HCT116 (cell line): ENCODE data around the gene MAP3K4. TPM values are rescaled to one million over a fixed set of nuclear protein-coding genes. Genes with fewer than 3 reads are reported as not detected.

ENCODE experiments used
- ATAC-seq: fragments of 200-7000 bp; cut with Tn5 transposase; 2 replicates; pipeline ENCODE4 v1.9.1; 2020; ENCODE audit warnings: mild to moderate bottlenecking, moderate library complexity
- BruUV-seq: library from RNA; stranded (reverse); fragments of 400-500 nt; replicated peaks from 2 replicates; lab custom pipeline; 2021; lab: Mats Ljungman, UMichigan
- CTCF ChIA-PET: fragments of 300-600 bp; sonication (Branson Sonifier 250); formaldehyde crosslinking; loops from one replicate; lab custom pipeline; 2021; ENCODE audit warnings: antibody characterized with exemption; lab: Charles Lee
- POLR2A ChIA-PET: fragments of 300-600, 350-600 bp; sonication (Branson Sonifier 250); formaldehyde crosslinking; loops from one replicate; lab custom pipeline; 2021; ENCODE audit warnings: antibody characterized with exemption; lab: Charles Lee
- RAD21 ChIA-PET, 2 experiments: fragments of 300-600 bp; sonication (Branson Sonifier 250); formaldehyde crosslinking; loops; one replicate each; lab custom pipeline; 2023; ENCODE audit warnings: low total read pairs in 2 of 2; ENCODE audit not compliant: uncharacterized antibody in 2 of 2, unreplicated experiment in 2 of 2, low non-redundant PET in 1 of 2; lab: Charles Lee
- DNase-seq: peaks from one replicate; pipeline ENCODE4 v3.0.0-alpha.2; 2010; ENCODE audit warnings: low read depth, low spot score
- H2AFZ ChIP-seq: fragments of 200-600 bp; shearing (Covaris generic), sonication (generic); 2 replicates; pipeline ENCODE4 v1.6.1; 2017; ENCODE audit warnings: low read depth, mixed run types, mixed read lengths, antibody characterized with exemption, low read length; ENCODE audit not compliant: poor library complexity, severe bottlenecking
- H3K27ac ChIP-seq: 2 replicates; pipeline ENCODE4 v1.5.1; 2012; ENCODE audit warnings: low read depth, low read length
- H3K27me3 ChIP-seq: fragments of 200-600 bp; sonication (generic); 2 replicates; pipeline ENCODE4 v1.6.1; 2016; ENCODE audit warnings: mixed run types, low read length, mixed read lengths; ENCODE audit not compliant: insufficient read depth
- H3K36me3 ChIP-seq, 2 experiments: fragments of 200-500 bp in 1 of 2; fragments of 200-600 bp in 1 of 2; sonication (Bioruptor generic) in 1 of 2; sonication (generic) in 1 of 2; 2 replicates each; pipeline versions ENCODE4 v1.5.1 to v1.6.1; 2014 to 2016; ENCODE audit warnings: low read length in 2 of 2, inconsistent platforms in 1 of 2, mixed read lengths in 1 of 2, mixed run types in 1 of 2; ENCODE audit not compliant: insufficient read depth in 2 of 2, control insufficient read depth in 1 of 2
- H3K4me1 ChIP-seq, 2 experiments: fragments of 200-600 bp in 1 of 2; sonication (generic) in 1 of 2; 2 replicates each; pipeline versions ENCODE4 v1.5.1 to v1.6.1; 2012 to 2017; ENCODE audit warnings: low read length in 2 of 2, inconsistent platforms in 1 of 2, mild to moderate bottlenecking in 1 of 2, mixed read lengths in 1 of 2, mixed run types in 1 of 2, moderate library complexity in 1 of 2; ENCODE audit not compliant: insufficient read depth in 2 of 2, control insufficient read depth in 1 of 2
- H3K4me2 ChIP-seq: fragments of 200-600 bp; sonication (generic); 2 replicates; pipeline ENCODE4 v1.6.1; 2017; ENCODE audit warnings: mixed run types, low read length, mixed read lengths
- H3K4me3 ChIP-seq, 2 experiments: fragments of 200-600 bp in 1 of 2; sonication (generic) in 1 of 2; replicated peaks in 1 of 2; 2 replicates each; pipeline ENCODE4 v1.5.1; 2011 to 2016; ENCODE audit warnings: low read length in 2 of 2, control low read depth in 1 of 2, low read depth in 1 of 2, mild to moderate bottlenecking in 1 of 2, mixed read lengths in 1 of 2, mixed run types in 1 of 2
- H3K79me2 ChIP-seq: fragments of 200-600 bp; sonication (generic); 2 replicates; pipeline ENCODE4 v1.6.1; 2017; ENCODE audit warnings: mild to moderate bottlenecking, mixed run types, low read length, moderate library complexity, mixed read lengths; ENCODE audit not compliant: insufficient read depth
- H3K9ac ChIP-seq: fragments of 200-600 bp; sonication (generic); 2 replicates; pipeline ENCODE4 v1.6.1; 2016; ENCODE audit warnings: low read length, mixed read lengths
- H3K9me2 ChIP-seq: fragments of 200-600 bp; sonication (generic), shearing (Covaris generic); 2 replicates; pipeline ENCODE4 v1.6.1; 2017; ENCODE audit warnings: mixed run types, mild to moderate bottlenecking, moderate library complexity; ENCODE audit not compliant: insufficient read depth
- H3K9me3 ChIP-seq, 2 experiments: fragments of 200-500 bp in 1 of 2; fragments of 200-600 bp in 1 of 2; sonication (Bioruptor generic) in 1 of 2; sonication (generic) in 1 of 2; 2 replicates each; pipeline ENCODE4 v1.6.1; 2014 to 2017; ENCODE audit warnings: low read length in 2 of 2, mixed read lengths in 2 of 2, inconsistent platforms in 1 of 2, low read depth in 1 of 2, mild to moderate bottlenecking in 1 of 2, mixed run types in 1 of 2, moderate library complexity in 1 of 2; ENCODE audit not compliant: control insufficient read depth in 1 of 2, insufficient read depth in 1 of 2
- H4K20me1 ChIP-seq: fragments of 200-600 bp; sonication (generic), shearing (Covaris generic); 2 replicates; pipeline ENCODE4 v1.6.1; 2017; ENCODE audit warnings: mixed run types, mild to moderate bottlenecking, moderate library complexity; ENCODE audit not compliant: insufficient read depth
- CBX3 ChIP-seq: IDR thresholded peaks from 2 replicates; pipeline ENCODE4 v1.6.1; 2012; ENCODE audit warnings: low read depth
- CEBPB ChIP-seq: IDR thresholded peaks from 2 replicates; pipeline ENCODE4 v1.6.1; 2012; ENCODE audit warnings: low read depth
- CTCF ChIP-seq, 3 experiments: fragments of 200-600 bp in 1 of 3; sonication (generic) in 1 of 3; IDR thresholded peaks in 2 of 3; conservative IDR thresholded peaks in 1 of 3; 2 replicates each; pipeline ENCODE4 v1.5.1; 2012 to 2017; ENCODE audit warnings: low read depth in 2 of 3, low read length in 2 of 3, antibody characterized with exemption in 1 of 3, borderline replicate concordance in 1 of 3, control low read depth in 1 of 3, mild to moderate bottlenecking in 1 of 3, mixed read lengths in 1 of 3, mixed run types in 1 of 3, moderate library complexity in 1 of 3; ENCODE audit not compliant: insufficient read depth in 1 of 3
- EZH2 ChIP-seq: fragments of 200-600 bp; sonication (generic); IDR thresholded peaks from 2 replicates; pipeline ENCODE4 v1.6.1; 2017; ENCODE audit warnings: antibody characterized with exemption, mixed run types
- EZH2phosphoT487 ChIP-seq: fragments of 200-600 bp; IDR thresholded peaks from 2 replicates; pipeline ENCODE4 v1.6.1; 2018; ENCODE audit warnings: antibody characterized with exemption, borderline replicate concordance
- POLR2AphosphoS5 ChIP-seq: IDR thresholded peaks from 2 replicates; pipeline ENCODE4 v1.6.1; 2011; ENCODE audit warnings: mild to moderate bottlenecking, low read depth, low read length, moderate library complexity
- RAD21 ChIP-seq: IDR thresholded peaks from 2 replicates; pipeline ENCODE4 v1.6.1; 2012; ENCODE audit warnings: low read depth, mild to moderate bottlenecking
- SP1 ChIP-seq: IDR thresholded peaks from 2 replicates; pipeline ENCODE4 v1.6.1; 2012; ENCODE audit warnings: low read depth
- ZFX ChIP-seq: fragments of 450-650 bp; IDR thresholded peaks from 2 replicates; pipeline ENCODE4 v1.6.1; 2017
- ZNF274 ChIP-seq: fragments of 200-500 bp; sonication (Bioruptor generic); IDR thresholded peaks from 2 replicates; pipeline ENCODE4 v1.6.1; 2014; ENCODE audit warnings: mild to moderate bottlenecking, low read depth, low read length, inconsistent platforms
- intact Hi-C: fragments of 100-400 bp; cut with micrococcal nuclease; formaldehyde crosslinking; loops from 2 replicates; pipeline ENCODE4 v1.10.0; 2022
- total RNA-seq: library from RNA; stranded (reverse); gene quantifications from one replicate; pipeline ENCODE4 v1.2.1, GENCODE V29; 2021; ENCODE audit not compliant: unreplicated experiment

The MAP3K4 gene
- total RNA-seq, 1 experiment from 2014 or later: 46.5 TPM

GRCh38 chr6:161135695-161136591 is 144.4 kb downstream of the MAP3K4 start (continued):
- no peak for TF ChIP-seq RAD21
- TF ChIP-seq EZH2phosphoT487: no peak
- no peak for TF ChIP-seq ZFX
- TF ChIP-seq CBX3: no peak
- no peak for TF ChIP-seq CEBPB
- no peak for TF ChIP-seq SP1

- ATAC-seq (no peak), DNase-seq (no peak)
- Histone ChIP-seq H3K9ac (no peak overlapping the region), H3K4me3 (no peak overlapping the region), H2AFZ (no peak overlapping the region), H3K27me3 (no peaks in the 10 kb centered on the region), H3K4me2 (no peak overlapping the region), H3K4me1 (no peaks in the 10 kb centered on the region), H3K9me2 (no peaks in the 10 kb centered on the region), H3K27ac (no peak overlapping the region), H3K79me2 (no peaks in the 10 kb centered on the region), H3K36me3 (no peaks in the 10 kb centered on the region; a peak in 1 of 4 replicates), H3K9me3 (no peaks in the 10 kb centered on the region), H4K20me1 (no peaks in the 10 kb centered on the region)
- ChIA-PET CTCF (no interaction called here), RAD21 (no interaction called here), POLR2A (no interaction called here)
- no TSS peak for BruUV-seq
- TF ChIP-seq CTCF (IDR thresholded peaks at IDR 0.05 in 2 of 3, conservative IDR thresholded peaks at IDR 0.05 in 1 of 3; ENCODE audit: borderline replicate concordance in 1 of 3, insufficient read depth in 1 of 3, low read depth in 2 of 3, low read length in 2 of 3) (no peak), EZH2 (no peak), POLR2AphosphoS5 (no peak), ZNF274 (no peak)
- intact Hi-C loops: no loop called here
Observed at GRCh38 chr6:161136655-161137054, 145.1 kb downstream of the MAP3K4 start.
